ENCODE measurements around the gene ABCB9.

The ABCB9 gene

GRCh38 chr12:122981036-122981471 is 14.8 kb upstream of the ABCB9 start:
- no peak for DNase-seq

- DNase-seq, result peak; percentile 22
These were observed 14.1 kb upstream of the ABCB9 start, which contains the start of gene ARL6IP4 for GRCh38 chr12:122980183-122981035. ARL6IP4 (plus strand) TSS chr12:122980681; CDS start chr12:122981140, 459 bp downstream.

- DNase-seq, result peak; percentile 28
These were observed 13.6 kb upstream of the ABCB9 start for GRCh38 chr12:122979908-122980182.

- no peak for DNase-seq
These were observed 13.0 kb upstream of the ABCB9 start for GRCh38 chr12:122979001-122979907.

GRCh38 chr12:122978507-122978955 is 12.3 kb upstream of the ABCB9 start:
- DNase-seq, result no peak

GRCh38 chr12:122977655-122978392 is 11.6 kb upstream of the ABCB9 start:
- DNase-seq, result no peak

GRCh38 chr12:122977153-122977552 is 10.9 kb upstream of the ABCB9 start:
- DNase-seq, result no peak

- no peak for DNase-seq
These were observed 10.3 kb upstream of the ABCB9 start for GRCh38 chr12:122976648-122976975.

- DNase-seq, result no peak
These were observed 9.8 kb upstream of the ABCB9 start for GRCh38 chr12:122975790-122976647.

GRCh38 chr12:122974892-122975789 is 8.9 kb upstream of the ABCB9 start, which contains the start of gene OGFOD2:
OGFOD2 (plus strand) TSS chr12:122975244; CDS start chr12:122975252, 8 bp downstream.
- DNase-seq, result peak; percentile 71

GRCh38 chr12:122974274-122974891 is 8.1 kb upstream of the ABCB9 start:
- DNase-seq, result peak; percentile 95

- DNase-seq, result peak; percentile 98
These were observed 3.4 kb upstream of the ABCB9 start for GRCh38 chr12:122969676-122970075.

- DNase-seq, result no peak
These were observed 1.8 kb upstream of the ABCB9 start for GRCh38 chr12:122968104-122968503.

GRCh38 chr12:122966743-122967550 is 684 bp upstream of the ABCB9 start:
- DNase-seq, result no peak

GRCh38 chr12:122965321-122965751 is 927 bp downstream of the ABCB9 start:
- no peak for DNase-seq

- no peak for DNase-seq
These were observed 1.6 kb downstream of the ABCB9 start for GRCh38 chr12:122964439-122965257.

GRCh38 chr12:122963941-122964265 is 2.4 kb downstream of the ABCB9 start:
- no peak for DNase-seq

- no peak for DNase-seq
These were observed 4.5 kb downstream of the ABCB9 start for GRCh38 chr12:122961531-122962329.
